Measurements from ENCODE around the gene SULT6B1. TPM values are rescaled to one million over a fixed set of nuclear protein-coding genes. Genes with fewer than 3 reads are reported as not detected.
A peak's percentile ranks its signal among the peaks of the same experiment; 100 is the strongest.

Gene SULT6B1
- total and polyA plus RNA-seq, 2 donors from 2014 or later = not detected

- Histone ChIP-seq H3K36me3 (ENCODE audit: control insufficient read depth in 2 of 3, insufficient read depth in 3 of 3, low read length in 3 of 3) (no peaks in the 10 kb centered on the region), H3K27ac (ENCODE audit: low read depth in 2 of 2, low read length in 2 of 2) (no peak overlapping the region), H3K9me3 (ENCODE audit: control insufficient read depth in 2 of 3, insufficient read depth in 1 of 3, low read length in 3 of 3) (no peaks in the 10 kb centered on the region), H3K4me3 (ENCODE audit: low read length in 3 of 3) (no peak overlapping the region), H3K9ac (ENCODE audit: low read length in 3 of 3) (no peak overlapping the region), H3K4me1 (ENCODE audit: control insufficient read depth in 2 of 3, insufficient read depth in 2 of 3, low read depth in 1 of 3, low read length in 3 of 3) (no peaks in the 10 kb centered on the region), H3K27me3 (ENCODE audit: control insufficient read depth, insufficient read depth, low read length) (no peaks in the 10 kb centered on the region)
- FAIRE-seq = peak; percentile 66
- TF ChIP-seq CTCF (IDR thresholded peaks at IDR 0.05; ENCODE audit: borderline replicate concordance, extremely low read depth, insufficient read depth) = no peak
- intact Hi-C loops (cut with DNase I) = no loop called here
- no peak for DNase-seq
Observed at GRCh38 chr2:37167636-37168180, 20.8 kb downstream of the SULT6B1 start.

GRCh38 chr2:37164757-37165156 lies 23.7 kb downstream of the SULT6B1 start:
- Histone ChIP-seq H3K36me3 (ENCODE audit: control insufficient read depth in 2 of 3, insufficient read depth in 3 of 3, low read length in 3 of 3) (no peaks in the 10 kb centered on the region), H3K4me1 (ENCODE audit: control insufficient read depth in 2 of 3, insufficient read depth in 2 of 3, low read depth in 1 of 3, low read length in 3 of 3) (no peaks in the 10 kb centered on the region), H3K4me3 (ENCODE audit: low read length in 3 of 3) (no peak overlapping the region), H3K9me3 (ENCODE audit: control insufficient read depth in 2 of 3, insufficient read depth in 1 of 3, low read length in 3 of 3) (no peaks in the 10 kb centered on the region), H3K27me3 (ENCODE audit: control insufficient read depth, insufficient read depth, low read length) (no peaks in the 10 kb centered on the region), H3K27ac (ENCODE audit: low read depth in 2 of 2, low read length in 2 of 2) (no peak overlapping the region), H3K9ac (ENCODE audit: low read length in 3 of 3) (no peak overlapping the region)
- no peak for TF ChIP-seq CTCF (IDR thresholded peaks at IDR 0.05; ENCODE audit: borderline replicate concordance, extremely low read depth, insufficient read depth)
- intact Hi-C loops (cut with DNase I) = no loop called here
- FAIRE-seq = no peak
- no peak for DNase-seq

GRCh38 chr2:37156857-37157714 lies 31.4 kb downstream of the SULT6B1 start, which contains the start of gene EIF2AK2:
Gene EIF2AK2 (minus strand): TSS chr2:37156980. CDS start chr2:37147806, 9,174 bp downstream.
- peak within 1 kb of the TSS; percentile 71 to 88 for H3K27ac ChIP-seq (ENCODE audit: low read depth in 2 of 2, low read length in 2 of 2)
- peaks cover 0 to 4% (median 0%) of the 10 kb centered on the region in 3 donors for H3K36me3 ChIP-seq (ENCODE audit: control insufficient read depth in 2 of 3, insufficient read depth in 3 of 3, low read length in 3 of 3)
- peak within 1 kb of the TSS; percentile 84 to 88 (median 88) for H3K9ac ChIP-seq (ENCODE audit: low read length in 3 of 3)
- intact Hi-C loops (cut with DNase I) = no loop called here
- peak within 1 kb of the TSS; percentile 81 to 92 (median 88) for H3K4me3 ChIP-seq (ENCODE audit: low read length in 3 of 3)
- H3K4me1 ChIP-seq (ENCODE audit: control insufficient read depth in 2 of 3, insufficient read depth in 2 of 3, low read depth in 1 of 3, low read length in 3 of 3) = peaks cover 0 to 11% (median 10%) of the 10 kb centered on the region in 3 donors
- peak; percentile 87 to 94 (median 90) for DNase-seq
- no peak for FAIRE-seq
- H3K9me3 ChIP-seq (ENCODE audit: control insufficient read depth in 2 of 3, insufficient read depth in 1 of 3, low read length in 3 of 3) = no peaks in the 10 kb centered on the region
- no peaks in the 10 kb centered on the region for H3K27me3 ChIP-seq (ENCODE audit: control insufficient read depth, insufficient read depth, low read length)
- no peak for TF ChIP-seq CTCF (IDR thresholded peaks at IDR 0.05; ENCODE audit: borderline replicate concordance, extremely low read depth, insufficient read depth)
